Lower leg skin (tissue), 3 donors: ENCODE data around the gene MAP7.

Source experiments
- CTCF ChIP-seq, 3 donors: fragments of 450-650 bp; IDR thresholded peaks; one replicate each; pipeline ENCODE4 v1.5.1; 2016; ENCODE audit warnings: antibody characterized with exemption in 3 of 3, mild to moderate bottlenecking in 3 of 3, moderate library complexity in 2 of 3
- POLR2A ChIP-seq, 2 donors: fragments of 450-650 bp; IDR thresholded peaks; one replicate each; pipeline ENCODE4 v1.6.1; 2016 to 2017; ENCODE audit warnings: antibody characterized with exemption in 2 of 2, mild to moderate bottlenecking in 1 of 2, moderate library complexity in 1 of 2

- TF ChIP-seq CTCF (IDR thresholded peaks at IDR 0.05) (no peak), POLR2A (IDR thresholded peaks at IDR 0.05) (no peak)
Observed at GRCh38 chr6:136333824-136334464, 216.3 kb downstream of the MAP7 start.
